GM21717 (cell line): ENCODE measurements around the gene DUS1L.

Experiments
- ATAC-seq: cut with Tn5 transposase; IDR thresholded peaks from one replicate; pipeline ENCODE4 v1.9.1; 2021; ENCODE audit warnings: mild to moderate bottlenecking, moderate library complexity; ENCODE audit not compliant: unreplicated experiment

DUS1L gene

DNA sequence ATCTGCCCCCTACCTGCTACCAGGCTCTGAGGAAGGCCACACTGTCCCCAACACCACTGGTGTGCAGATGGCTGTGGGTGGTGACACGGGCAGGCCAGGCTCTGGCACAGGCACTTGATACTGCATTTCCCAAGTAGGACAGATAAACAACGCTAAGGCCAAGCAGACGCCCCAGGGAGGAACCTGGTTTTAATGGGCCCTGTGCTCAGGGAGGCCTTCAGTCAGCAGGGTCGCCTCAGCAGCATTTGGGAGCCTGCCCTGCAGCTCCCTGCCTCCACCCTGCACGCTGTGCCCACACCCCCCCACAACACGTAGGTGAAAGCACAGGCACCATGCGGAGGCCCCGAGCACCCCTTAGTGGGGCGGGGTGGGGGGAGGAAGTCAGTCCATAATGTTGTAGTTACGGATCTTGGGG, 35.7 kb upstream of the DUS1L start:
- ATAC-seq = no peak

DNA sequence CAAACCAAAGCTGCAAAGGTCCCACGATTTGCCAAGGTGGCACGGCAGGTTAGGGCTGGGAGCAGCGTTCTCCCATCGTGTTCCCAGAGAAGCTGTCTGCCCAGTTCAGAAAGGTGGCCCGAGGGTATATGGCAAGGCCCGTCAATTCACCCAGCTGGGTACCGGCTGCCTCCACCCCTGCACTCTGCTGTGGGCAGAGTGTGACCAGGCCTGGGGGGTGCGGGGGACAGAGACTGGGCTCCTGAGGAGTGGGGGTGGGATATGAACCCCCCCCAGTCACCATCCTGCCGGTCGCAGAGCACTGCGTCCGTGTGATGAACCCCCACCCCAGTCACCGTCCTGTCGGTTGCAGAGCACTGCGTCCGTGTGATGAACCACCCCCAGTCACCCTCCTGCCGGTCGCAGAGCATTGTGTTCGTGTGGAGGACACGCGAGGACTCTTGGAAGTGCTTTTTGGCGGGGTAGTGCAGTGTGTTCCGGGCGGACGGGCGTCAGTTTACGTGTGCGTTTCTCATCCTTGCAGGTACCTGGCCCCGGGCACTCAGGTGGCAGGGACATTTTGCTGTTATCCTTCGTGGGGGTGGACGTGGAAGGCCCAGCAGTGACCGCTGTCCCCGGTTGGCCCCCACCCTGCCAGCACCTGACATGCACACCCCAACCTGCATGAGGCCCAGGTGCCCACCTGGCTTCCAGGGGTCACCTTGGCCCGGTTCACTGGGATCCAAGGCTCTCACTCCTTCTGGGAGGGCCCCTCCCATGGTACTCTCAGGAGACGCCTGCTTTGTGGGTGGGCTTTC, 35.1 kb upstream of the DUS1L start:
- no peak for ATAC-seq

- peak; percentile 10 for ATAC-seq
These were observed 33.5 kb upstream of the DUS1L start for GRCh38 chr17:82098939-82099763.

- ATAC-seq = peak; percentile 57
These were observed 32.8 kb upstream of the DUS1L start, which contains the start of gene FASN for GRCh38 chr17:82098169-82098938. FASN (minus strand) TSS chr17:82098236; CDS start chr17:82096445, 1,791 bp downstream.

- no peak for ATAC-seq
These were observed 32.2 kb upstream of the DUS1L start for GRCh38 chr17:82097919-82098168.

DNA sequence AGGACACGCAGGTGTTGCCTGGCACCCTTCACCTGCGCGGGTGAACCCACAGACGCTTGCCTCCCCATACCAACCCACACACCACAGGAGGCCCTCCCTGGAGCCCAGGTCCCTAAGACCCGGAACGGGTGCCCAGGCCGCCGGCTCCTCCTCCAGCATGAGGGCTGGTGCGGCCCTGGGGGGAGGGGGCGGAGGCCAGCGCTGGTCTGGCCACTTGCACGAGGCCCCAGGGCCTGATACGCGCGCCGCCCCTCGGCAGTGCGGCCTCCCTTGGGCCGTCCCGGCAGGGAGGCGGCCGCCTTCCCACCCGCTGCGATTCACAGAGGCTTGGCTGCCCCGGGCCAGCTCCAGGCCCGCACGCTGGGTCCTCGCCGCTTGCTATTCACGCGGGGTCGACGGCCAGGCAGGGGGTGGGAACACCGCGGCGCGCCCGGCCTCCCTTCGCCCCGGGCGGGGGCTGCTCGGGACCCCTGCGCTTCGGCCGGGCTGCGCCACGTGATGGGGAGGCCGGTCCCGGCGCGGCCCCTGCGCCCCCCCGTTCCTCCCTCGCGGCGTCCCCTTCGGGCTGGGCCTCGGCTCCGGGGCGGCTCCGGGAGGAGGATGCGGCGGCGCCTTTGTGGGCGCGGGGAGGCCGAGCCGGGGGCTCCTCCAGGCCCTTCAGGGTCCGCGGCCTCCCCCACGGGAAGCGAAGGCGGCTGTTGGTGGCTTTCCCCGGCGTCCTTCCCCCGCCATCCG, 31.7 kb upstream of the DUS1L start:
- peak; percentile 0 for ATAC-seq

GRCh38 chr17:82096709-82097183, 31.1 kb upstream of the DUS1L start:
- no peak for ATAC-seq

DNA sequence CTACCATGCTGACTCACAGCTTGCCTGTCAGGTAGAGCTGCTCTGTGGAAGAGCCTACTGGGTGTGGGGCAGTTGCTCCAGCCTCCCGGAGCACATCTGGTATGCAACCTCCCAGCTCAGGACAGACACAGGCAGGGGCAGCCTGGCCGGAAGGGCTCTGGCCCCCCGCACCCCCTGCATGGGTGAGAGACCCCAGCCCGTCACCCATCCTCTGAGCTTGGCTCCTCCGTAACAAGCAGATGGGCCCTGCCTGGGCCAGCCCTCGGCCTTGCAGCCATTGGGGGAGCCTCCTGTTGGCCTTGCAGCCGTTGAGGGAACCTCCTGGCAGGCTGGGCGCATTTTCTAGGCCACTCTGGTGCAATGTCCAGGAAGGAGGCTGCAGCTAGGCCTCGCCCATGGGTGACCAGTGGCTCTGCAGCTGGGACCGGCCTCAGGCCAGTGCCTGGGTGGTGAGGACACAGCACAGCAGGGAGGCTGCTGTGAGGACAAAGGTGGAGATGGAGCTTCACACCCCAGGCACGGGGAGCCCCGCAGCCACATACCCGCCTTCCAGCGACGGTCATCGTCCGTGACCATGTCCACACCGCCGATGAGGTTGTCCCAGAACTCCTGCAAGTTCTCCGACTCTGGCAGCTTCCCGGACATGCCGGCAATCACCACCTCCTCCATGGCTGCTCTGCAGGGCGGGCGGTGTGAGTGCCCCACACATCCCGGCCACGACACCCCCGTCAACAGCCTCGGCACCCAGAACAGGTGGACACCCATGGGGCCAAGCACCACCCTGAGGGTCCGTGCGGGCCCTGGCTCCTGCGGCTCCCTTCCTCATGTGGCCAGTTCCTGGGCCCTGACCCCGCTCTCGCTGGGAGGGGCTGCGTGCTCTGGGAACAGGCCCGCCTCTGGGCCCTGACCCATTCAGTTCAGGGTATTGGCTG, 30.4 kb upstream of the DUS1L start:
- ATAC-seq = no peak

- no peak for ATAC-seq
These were observed 29.6 kb upstream of the DUS1L start for GRCh38 chr17:82094931-82095776.

DNA sequence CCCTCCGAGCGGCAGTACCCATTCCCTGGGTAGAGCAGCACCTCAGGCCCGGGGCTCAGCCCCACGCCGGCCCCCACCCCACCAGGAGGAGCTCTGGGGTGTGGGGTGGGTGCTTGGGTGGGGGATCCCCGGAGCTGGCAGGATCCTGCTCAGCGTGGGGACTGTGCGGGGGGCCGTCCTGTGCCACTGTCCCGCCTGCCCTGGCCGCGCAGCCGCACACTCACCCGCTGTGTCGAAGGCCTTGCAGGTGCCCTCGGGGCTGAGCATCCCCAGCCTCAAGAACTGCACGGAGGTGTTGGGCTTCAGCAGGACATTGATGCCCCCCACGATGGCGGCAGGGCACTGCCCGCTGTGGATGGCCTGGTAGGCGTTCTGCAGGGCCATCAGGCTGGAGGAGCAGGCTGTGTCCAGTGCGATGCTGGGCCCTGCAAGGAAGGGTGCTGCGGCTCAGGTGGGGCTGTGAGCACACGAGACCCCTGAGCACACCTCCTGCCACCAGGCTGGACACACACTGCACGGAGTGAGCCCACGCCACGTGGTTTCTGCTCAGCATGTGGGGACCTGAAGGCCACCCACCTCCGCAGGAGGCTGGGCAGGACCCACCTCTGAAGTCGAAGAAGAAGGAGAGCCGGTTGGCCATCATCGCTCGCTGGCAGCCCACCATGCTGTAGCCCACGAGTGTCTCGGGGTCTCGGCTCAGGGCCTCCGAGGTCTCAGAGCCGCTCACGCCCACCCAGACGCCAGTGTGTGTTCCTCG, 27.6 kb upstream of the DUS1L start:
- ATAC-seq = no peak

- no peak for ATAC-seq
These were observed 27.0 kb upstream of the DUS1L start for GRCh38 chr17:82092628-82092994.

GRCh38 chr17:82092094-82092586, 26.5 kb upstream of the DUS1L start:
- ATAC-seq = no peak

GRCh38 chr17:82091264-82092066, 25.9 kb upstream of the DUS1L start:
- ATAC-seq = no peak

- no peak for ATAC-seq
These were observed 25.1 kb upstream of the DUS1L start for GRCh38 chr17:82090549-82091263.

DNA sequence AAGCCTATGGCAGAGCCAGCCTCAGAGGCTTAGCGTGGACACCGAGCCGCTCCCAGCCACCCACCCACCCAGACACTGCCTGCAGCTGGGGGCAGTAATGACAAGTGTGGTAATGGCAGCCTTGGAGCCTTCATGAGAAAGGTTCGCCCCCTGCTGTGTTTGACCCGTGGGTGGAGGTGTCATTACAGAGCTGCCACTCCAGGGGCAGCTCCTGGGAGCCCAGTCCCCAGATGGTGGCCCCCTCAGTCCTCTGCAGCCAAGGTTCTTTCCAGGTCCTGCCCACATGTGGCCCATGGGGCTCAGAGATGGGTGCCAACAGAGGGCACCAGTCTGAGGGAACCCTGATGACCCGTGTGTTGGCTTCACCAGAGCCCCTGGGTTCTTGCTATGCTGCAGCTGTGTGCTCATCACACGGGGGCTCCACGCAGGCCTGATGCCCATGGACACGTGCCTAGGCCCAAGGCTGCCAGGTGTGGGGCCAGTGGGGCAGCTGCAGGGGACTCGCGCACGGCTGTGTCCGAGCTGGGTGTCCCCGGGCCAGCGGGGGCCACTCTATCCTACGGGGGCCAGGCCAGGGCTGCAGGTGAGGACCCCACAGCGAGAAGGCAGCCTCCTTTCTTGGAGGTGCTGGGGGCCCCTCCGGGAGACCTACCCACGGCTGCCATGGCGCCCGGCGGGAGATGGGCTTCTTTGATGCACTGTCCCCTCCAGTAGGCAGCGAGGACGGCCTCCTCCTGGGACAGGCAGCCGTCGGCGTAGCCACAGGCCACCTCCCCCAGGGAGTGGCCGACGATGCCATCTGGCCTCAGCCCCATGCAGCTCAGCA, 24.3 kb upstream of the DUS1L start:
- ATAC-seq = no peak
